Measurements from ENCODE around the gene PIGR.

Gene PIGR

DNA sequence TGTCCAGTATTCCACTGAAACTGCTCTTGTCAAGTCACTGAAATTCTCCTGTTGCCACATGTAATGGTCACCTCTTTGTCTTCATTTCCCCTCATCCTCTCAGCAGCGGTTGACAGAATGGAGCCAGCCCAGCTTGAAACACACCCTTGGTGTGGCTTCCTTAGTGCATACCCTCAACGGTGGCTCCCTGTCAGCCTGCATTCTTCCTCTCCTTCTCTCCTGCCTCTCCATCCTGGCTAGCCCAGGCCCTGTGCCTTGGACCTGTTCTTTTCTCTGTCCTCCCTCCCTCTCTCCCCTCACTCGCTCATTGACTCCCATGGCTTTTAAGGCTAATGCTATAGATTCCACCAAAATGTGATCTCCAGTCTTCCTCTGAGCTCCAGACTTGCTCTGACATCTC is 28.2 kb downstream of the PIGR start:
- TF ChIP-seq, protein P1, sequence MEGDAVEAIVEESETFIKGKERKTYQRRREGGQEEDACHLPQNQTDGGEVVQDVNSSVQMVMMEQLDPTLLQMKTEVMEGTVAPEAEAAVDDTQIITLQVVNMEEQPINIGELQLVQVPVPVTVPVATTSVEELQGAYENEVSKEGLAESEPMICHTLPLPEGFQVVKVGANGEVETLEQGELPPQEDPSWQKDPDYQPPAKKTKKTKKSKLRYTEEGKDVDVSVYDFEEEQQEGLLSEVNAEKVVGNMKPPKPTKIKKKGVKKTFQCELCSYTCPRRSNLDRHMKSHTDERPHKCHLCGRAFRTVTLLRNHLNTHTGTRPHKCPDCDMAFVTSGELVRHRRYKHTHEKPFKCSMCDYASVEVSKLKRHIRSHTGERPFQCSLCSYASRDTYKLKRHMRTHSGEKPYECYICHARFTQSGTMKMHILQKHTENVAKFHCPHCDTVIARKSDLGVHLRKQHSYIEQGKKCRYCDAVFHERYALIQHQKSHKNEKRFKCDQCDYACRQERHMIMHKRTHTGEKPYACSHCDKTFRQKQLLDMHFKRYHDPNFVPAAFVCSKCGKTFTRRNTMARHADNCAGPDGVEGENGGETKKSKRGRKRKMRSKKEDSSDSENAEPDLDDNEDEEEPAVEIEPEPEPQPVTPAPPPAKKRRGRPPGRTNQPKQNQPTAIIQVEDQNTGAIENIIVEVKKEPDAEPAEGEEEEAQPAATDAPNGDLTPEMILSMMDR (IDR thresholded peaks at IDR 0.05; ENCODE audit: insufficient read depth, low read length, missing control alignments) = no peak
- POLR2A ChIA-PET = no interaction called here

DNA sequence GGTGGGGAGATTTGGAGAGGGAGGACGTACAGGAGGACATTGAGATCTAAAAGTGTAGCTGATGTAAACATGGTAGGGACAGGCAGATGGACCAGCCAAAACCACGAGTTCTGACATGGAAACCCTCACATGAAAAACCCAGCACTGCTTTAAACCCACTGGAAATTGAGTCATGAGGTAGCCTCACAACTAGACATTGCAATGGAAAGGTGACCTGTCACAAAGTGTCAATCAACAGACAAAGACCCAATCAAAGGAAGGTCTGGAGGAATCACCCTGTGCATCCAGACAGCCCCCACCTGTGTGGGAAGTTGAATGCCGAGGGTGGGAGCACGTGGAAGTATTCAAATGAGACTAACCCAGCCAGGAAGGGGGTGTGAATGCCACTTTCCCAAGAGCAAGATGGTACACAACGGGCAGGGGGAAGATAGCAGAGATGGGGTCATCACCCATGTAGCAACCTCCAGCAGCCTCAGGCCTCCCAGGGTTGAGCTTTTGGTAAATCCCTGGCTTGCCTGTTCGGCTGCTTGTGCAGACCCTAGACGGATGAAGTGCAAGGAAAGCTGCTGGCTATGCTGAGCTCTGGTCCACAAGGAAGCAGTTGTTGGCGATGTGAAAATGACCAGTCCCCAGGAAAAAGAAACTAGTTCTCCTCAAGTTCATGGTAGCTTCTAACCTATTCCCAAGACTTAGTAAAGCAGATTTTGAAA is 30.1 kb downstream of the PIGR start:
- H3K4me3 ChIP-seq (ENCODE audit: low read depth, low read length) = no peak overlapping the region
- DNase-seq (ENCODE audit: low read depth, low spot score) = no peak
- POLR2A ChIA-PET = no interaction called here
- TF ChIP-seq, protein P1 (IDR thresholded peaks at IDR 0.05; ENCODE audit: insufficient read depth, low read length, missing control alignments) = no peak
- CTCF ChIA-PET = interaction anchor here (0.9 to 12.9 kb wide), 16 partner anchors 9 to 285 kb away, joined by 3 to 490 read pairs (median 4); partner anchors contain the start of genes DYRK3, IL20 and PIGR

More for the DNA sequence above, 28.2 kb downstream of the PIGR start:
- CTCF ChIA-PET = interaction anchor here (1.0 to 12.9 kb wide), 8 partner anchors 9 to 284 kb away, joined by 3 to 490 read pairs (median 5); partner anchors contain the start of gene IL20
- H3K4me3 ChIP-seq (ENCODE audit: low read depth, low read length) = no peak overlapping the region
- no peak for DNase-seq (ENCODE audit: low read depth, low spot score)

DNA sequence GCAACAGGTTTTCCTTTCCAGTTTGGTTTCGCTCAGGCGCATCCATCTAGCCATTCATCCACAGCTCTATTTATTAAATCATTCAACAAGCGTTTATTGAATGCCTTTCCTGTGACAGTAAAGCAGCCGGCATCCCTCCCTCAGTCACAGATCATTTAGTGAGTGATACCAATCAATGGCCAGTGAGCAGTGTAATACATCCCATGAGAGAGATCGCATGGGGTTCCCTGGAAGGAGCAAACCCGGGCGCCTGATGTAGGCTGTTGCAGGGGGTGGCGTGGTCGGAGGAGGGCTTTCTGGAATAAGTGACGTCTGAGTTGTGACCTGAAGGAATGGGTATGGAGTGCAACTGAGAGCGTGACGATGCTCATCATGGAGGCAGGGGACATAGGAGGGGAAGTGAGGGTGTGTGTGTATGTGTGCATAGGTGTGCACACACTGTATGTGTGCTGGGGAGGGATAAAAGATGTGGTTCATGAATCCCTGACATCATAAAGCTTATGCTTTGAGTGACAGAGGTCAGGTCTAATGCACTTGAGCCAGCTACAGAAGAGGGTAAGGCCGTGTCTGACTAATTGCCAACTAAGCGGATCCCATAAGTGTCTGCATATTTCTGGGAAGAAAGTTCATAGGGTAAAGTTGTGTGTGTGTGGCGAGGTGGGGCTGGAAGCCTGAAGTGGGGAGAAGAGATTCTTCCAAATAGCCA is 31.1 kb downstream of the PIGR start:
- TF ChIP-seq, protein P1 (IDR thresholded peaks at IDR 0.05; ENCODE audit: insufficient read depth, low read length, missing control alignments) = no peak
- ChIA-PET POLR2A (no interaction called here), CTCF (interaction anchor here (0.9 to 12.9 kb wide), 12 partner anchors 9 to 408 kb away, joined by 3 to 490 read pairs (median 6); partner anchors contain the start of genes IL20, PIGR and RASSF5)
- no peak for DNase-seq (ENCODE audit: low read depth, low spot score)
- H3K4me3 ChIP-seq (ENCODE audit: low read depth, low read length) = no peak overlapping the region

DNA sequence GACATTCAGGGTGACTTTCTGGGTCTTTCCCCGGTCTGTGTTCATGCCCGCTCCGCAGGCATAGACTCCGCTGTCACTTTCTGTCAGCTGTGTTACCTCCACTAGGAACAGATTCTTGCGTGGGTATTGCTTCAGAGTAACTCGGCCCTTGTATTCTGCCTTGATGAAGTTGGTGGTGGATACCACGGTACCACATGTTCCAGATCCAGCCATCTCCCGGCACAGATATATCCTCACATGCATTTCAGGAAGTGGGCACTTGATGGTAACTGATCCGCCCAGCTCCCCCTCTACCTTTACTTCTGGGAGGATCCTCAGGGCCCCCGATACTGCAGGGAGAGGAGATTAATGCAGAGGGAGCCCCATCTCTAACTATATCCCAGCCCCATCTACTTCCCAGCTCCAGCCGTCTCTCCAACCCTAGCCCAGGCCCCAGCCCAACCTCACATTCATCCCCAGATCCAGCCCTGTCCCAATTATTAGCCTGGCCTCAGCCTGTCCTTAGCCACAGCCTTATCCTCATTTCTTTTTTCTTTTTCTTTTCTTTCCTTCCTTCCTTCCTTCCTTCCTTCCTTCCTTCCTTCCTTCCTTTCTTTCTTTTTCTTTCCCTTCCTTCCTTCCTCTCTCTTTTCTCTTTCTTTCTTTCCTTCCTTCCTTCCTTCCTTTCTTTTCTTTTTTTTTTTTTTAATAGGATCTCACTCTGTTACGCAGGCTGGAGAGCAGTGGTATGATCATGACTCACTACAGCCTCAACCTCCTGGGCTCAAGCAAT is 32.3 kb downstream of the PIGR start:
- H3K4me3 ChIP-seq (ENCODE audit: low read depth, low read length) = no peak overlapping the region
- DNase-seq (ENCODE audit: low read depth, low spot score) = no peak
- TF ChIP-seq, protein P1 (IDR thresholded peaks at IDR 0.05; ENCODE audit: insufficient read depth, low read length, missing control alignments) = no peak
- ChIA-PET POLR2A (no interaction called here), CTCF (interaction anchor here (0.9 to 12.9 kb wide), 23 partner anchors 8 to 407 kb away, joined by 3 to 490 read pairs (median 17); partner anchors contain the start of genes DYRK3, IL20, IL24 and RASSF5)

DNA sequence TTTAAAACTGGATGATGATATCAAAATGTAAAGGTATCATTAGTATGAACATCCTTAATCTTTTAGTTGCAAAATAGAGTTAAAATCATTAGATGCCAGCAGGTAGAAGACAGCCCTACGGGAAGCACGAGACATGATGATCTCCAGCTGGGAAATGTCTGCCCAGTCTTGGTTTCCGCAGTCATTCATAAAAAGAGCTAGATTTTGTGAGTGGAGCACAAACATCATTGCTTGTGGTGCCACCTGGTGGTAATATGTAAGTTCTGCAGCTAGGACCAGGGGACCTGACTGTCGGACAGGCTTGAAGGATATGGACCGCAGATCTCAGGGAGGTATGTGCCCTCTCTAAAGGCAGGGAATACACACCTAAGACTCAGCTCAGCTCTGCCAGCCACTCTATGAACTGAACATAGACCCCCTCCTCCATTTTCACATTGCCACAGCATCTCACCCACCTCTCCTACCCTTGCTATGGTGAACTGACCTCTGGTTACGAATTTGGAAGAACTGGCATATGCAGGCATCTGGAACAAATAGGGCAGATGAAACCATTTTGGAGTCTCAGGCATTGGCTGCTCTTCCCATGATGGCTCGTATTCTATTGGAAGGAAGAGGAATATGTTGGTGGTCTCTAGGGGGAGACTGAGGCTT is 33.7 kb downstream of the PIGR start:
- ChIA-PET POLR2A (no interaction called here), CTCF (interaction anchor here (0.6 to 12.9 kb wide), 91 partner anchors 9 to 587 kb away, joined by 3 to 490 read pairs (median 6); partner anchors contain the start of genes DYRK3, FCMR, IKBKE and IL19)

More for the DNA sequence above, 33.7 kb downstream of the PIGR start:
- DNase-seq (ENCODE audit: low read depth, low spot score) = no peak
- TF ChIP-seq, protein P1 (IDR thresholded peaks at IDR 0.05; ENCODE audit: insufficient read depth, low read length, missing control alignments) = peak; percentile 73
- H3K4me3 ChIP-seq (ENCODE audit: low read depth, low read length) = no peak overlapping the region

All from AG04449 (cell line).